CD4-positive, alpha-beta T cell (primary cell): Measurements from ENCODE around the gene DDX1. TPM values are rescaled to one million over a fixed set of nuclear protein-coding genes. Genes with fewer than 3 reads are reported as not detected.

Experiments used
- ATAC-seq: fragments of 200-7000 bp; cut with Tn5 transposase; one replicate; pipeline ENCODE4 v1.10.0; 2022; ENCODE audit warnings: mild to moderate bottlenecking; ENCODE audit not compliant: poor library complexity
- CTCF ChIA-PET: fragments of 350-600 bp; sonication (Branson Sonifier 250); formaldehyde crosslinking; loops from one replicate; lab custom pipeline; 2021; ENCODE audit warnings: antibody characterized with exemption, inconsistent platforms; lab: Charles Lee
- POLR2A ChIA-PET: fragments of 350-600 bp; sonication (Branson Sonifier 250); formaldehyde crosslinking; loops from one replicate; lab custom pipeline; 2021; ENCODE audit warnings: antibody characterized with exemption, inconsistent platforms; lab: Charles Lee
- DNase-seq, 14 experiments: peaks; one replicate each; pipeline ENCODE4 v3.0.0-alpha.2; 2013 to 2020; ENCODE audit warnings: mixed read lengths in 2 of 14
- H3K27ac ChIP-seq, 2 donors: one replicate each; pipeline versions ENCODE4 v1.5.1 to v1.7.0; 2013; ENCODE audit warnings: low read length in 2 of 2, low read depth in 1 of 2, mild to moderate bottlenecking in 1 of 2
- H3K27me3 ChIP-seq, 2 experiments: 1 replicate in 1 of 2; 2 replicates in 1 of 2; pipeline versions ENCODE4 v1.6.1 to v1.7.0; 2013; ENCODE audit warnings: low read length in 2 of 2, control low read depth in 1 of 2, mild to moderate bottlenecking in 1 of 2, moderate library complexity in 1 of 2; ENCODE audit not compliant: insufficient read depth in 2 of 2, control insufficient read depth in 1 of 2
- H3K36me3 ChIP-seq: one replicate; pipeline ENCODE4 v1.6.1; 2013; ENCODE audit warnings: low read length, control low read depth; ENCODE audit not compliant: insufficient read depth
- H3K4me1 ChIP-seq: one replicate; pipeline ENCODE4 v1.6.1; 2013; ENCODE audit warnings: low read length, control low read depth; ENCODE audit not compliant: insufficient read depth
- H3K4me3 ChIP-seq: one replicate; pipeline ENCODE4 v1.5.1; 2013; ENCODE audit warnings: mild to moderate bottlenecking, low read length, moderate library complexity
- H3K9me3 ChIP-seq, 2 experiments: 1 replicate in 1 of 2; 2 replicates in 1 of 2; pipeline versions ENCODE4 v1.6.1 to v1.7.0; 2013; ENCODE audit warnings: low read length in 2 of 2, mild to moderate bottlenecking in 2 of 2, control low read depth in 1 of 2, moderate library complexity in 1 of 2; ENCODE audit not compliant: control insufficient read depth in 1 of 2, insufficient read depth in 1 of 2
- H3K27ac Mint-ChIP-seq: one replicate; pipeline ENCODE4 v1.8.0; 2020; ENCODE audit warnings: mixed read lengths
- H3K27me3 Mint-ChIP-seq: one replicate; pipeline ENCODE4 v1.8.0; 2021; ENCODE audit warnings: mixed read lengths
- H3K36me3 Mint-ChIP-seq: one replicate; pipeline ENCODE4 v1.8.0; 2021; ENCODE audit warnings: low read depth, mixed read lengths
- H3K4me1 Mint-ChIP-seq: one replicate; pipeline ENCODE4 v1.8.0; 2021; ENCODE audit warnings: low read depth, mixed read lengths
- H3K4me3 Mint-ChIP-seq: one replicate; pipeline ENCODE4 v1.8.0; 2020; ENCODE audit warnings: mild to moderate bottlenecking, mixed read lengths
- H3K9me3 Mint-ChIP-seq: one replicate; pipeline ENCODE4 v1.8.0; 2020; ENCODE audit warnings: mixed read lengths
- CTCF ChIP-seq: fragments of 200-600 bp; IDR thresholded peaks from one replicate; pipeline ENCODE4 v1.8.0; 2022; ENCODE audit warnings: antibody characterized with exemption, mild to moderate bottlenecking
- intact Hi-C, 2 experiments: fragments of 100-400 bp; cut with DNase I in 1 of 2; cut with micrococcal nuclease in 1 of 2; formaldehyde crosslinking; loops; one replicate each; pipeline versions ENCODE4 v1.15.1 to v1.9.0; 2023 to 2025; cut with DNase I, micrococcal nuclease
- total RNA-seq, 174 experiments: library from RNA in 2 of 174; stranded (reverse) in 2 of 174; gene quantifications; one replicate each; pipeline ENCODE4 v1.2.3 and lab custom pipeline; 2021 to 2026

Gene DDX1
- total RNA-seq, 2 experiments from 2014 or later: 48.8 to 50.1 TPM

GRCh38 chr2:15649561-15650255 is 58.0 kb downstream of the DDX1 start:
- no peak for TF ChIP-seq CTCF
- Histone ChIP-seq H3K27ac (no peak overlapping the region), H3K9me3 (no peaks in the 10 kb centered on the region), H3K27me3 (no peaks in the 10 kb centered on the region), H3K4me1 (no peaks in the 10 kb centered on the region), H3K36me3 (no peaks in the 10 kb centered on the region), H3K4me3 (no peak overlapping the region)
- Mint-ChIP-seq H3K36me3 (no peaks in the 10 kb centered on the region), H3K4me3 (no peak overlapping the region), H3K4me1 (no peaks in the 10 kb centered on the region), H3K27ac (no peak overlapping the region), H3K27me3 (no peaks in the 10 kb centered on the region), H3K9me3 (no peaks in the 10 kb centered on the region)
- ChIA-PET POLR2A (no interaction called here), CTCF (no interaction called here)
- intact Hi-C loops: no loop called here
- ATAC-seq (no peak), DNase-seq (no peak)

DNA sequence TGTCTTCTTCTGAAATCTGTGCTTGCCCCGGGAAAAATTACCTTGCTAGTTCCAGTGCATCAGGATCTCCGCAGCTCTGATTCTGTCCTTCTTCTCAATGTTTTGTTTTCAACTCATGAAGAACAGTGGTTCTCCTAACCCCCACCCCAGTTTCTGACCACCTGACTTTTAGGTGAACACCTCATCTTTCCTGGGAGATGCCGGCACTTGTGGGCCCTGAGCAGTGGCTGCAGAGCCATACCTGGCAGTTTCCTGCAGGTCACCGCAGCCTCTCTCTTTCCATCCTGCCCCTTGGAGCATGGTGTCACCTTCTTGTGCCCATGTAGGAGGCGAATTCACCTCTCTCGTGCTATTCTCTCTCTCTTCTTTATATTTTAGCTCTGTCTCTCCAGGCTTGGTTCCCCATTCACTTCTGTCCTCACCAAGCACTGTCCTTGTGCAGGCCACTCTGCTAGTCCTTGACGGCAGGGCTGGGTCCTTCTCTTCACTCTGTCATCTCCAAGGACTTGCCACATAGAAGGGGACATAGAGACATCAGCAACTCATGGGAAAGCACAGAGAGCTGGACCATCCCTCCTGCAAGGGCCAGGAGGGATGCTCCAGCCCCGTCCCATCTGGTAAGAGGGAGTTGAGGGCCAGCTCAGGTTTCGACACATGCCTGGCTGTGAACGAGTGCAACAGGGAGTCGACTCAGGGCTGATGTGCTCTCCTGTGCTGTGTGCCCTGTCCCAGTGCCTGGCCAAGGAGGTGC is 59.1 kb downstream of the DDX1 start:
- TF ChIP-seq CTCF: no peak
- ChIA-PET POLR2A (no interaction called here), CTCF (no interaction called here)
- H3K36me3 ChIP-seq: no peaks in the 10 kb centered on the region
- Mint-ChIP-seq H3K4me3 (no peak overlapping the region), H3K9me3 (no peaks in the 10 kb centered on the region), H3K27me3 (peaks cover 5% of the 10 kb centered on the region), H3K4me1 (no peaks in the 10 kb centered on the region), H3K36me3 (no peaks in the 10 kb centered on the region), H3K27ac (no peak overlapping the region)
- intact Hi-C loops: no loop called here
- no peaks in the 10 kb centered on the region for H3K9me3 ChIP-seq
- no peak overlapping the region for H3K4me3 ChIP-seq
- H3K27me3 ChIP-seq: no peaks in the 10 kb centered on the region
- H3K27ac ChIP-seq: no peak overlapping the region
- ATAC-seq (no peak), DNase-seq (no peak)
- H3K4me1 ChIP-seq: no peaks in the 10 kb centered on the region

- H3K4me3 Mint-ChIP-seq: no peak overlapping the region
- H3K36me3 Mint-ChIP-seq: no peaks in the 10 kb centered on the region
- no peaks in the 10 kb centered on the region for H3K9me3 ChIP-seq
- CTCF ChIA-PET: no interaction called here
- no peak for TF ChIP-seq CTCF
- no peaks in the 10 kb centered on the region for H3K27me3 ChIP-seq
- H3K27ac Mint-ChIP-seq: no peak overlapping the region
- no peaks in the 10 kb centered on the region for H3K4me1 ChIP-seq
- no peaks in the 10 kb centered on the region for H3K9me3 Mint-ChIP-seq
- no peaks in the 10 kb centered on the region for H3K4me1 Mint-ChIP-seq
- H3K4me3 ChIP-seq: no peak overlapping the region
- POLR2A ChIA-PET: no interaction called here
- H3K27me3 Mint-ChIP-seq: peaks cover 5% of the 10 kb centered on the region
- no peaks in the 10 kb centered on the region for H3K36me3 ChIP-seq
- ATAC-seq (no peak), DNase-seq (no peak)
- no peak overlapping the region for H3K27ac ChIP-seq
- intact Hi-C loops: no loop called here
These were observed 59.7 kb downstream of the DDX1 start for GRCh38 chr2:15651367-15651727.
